ENCODE data around the gene KCTD21.
"Not testable (repeated sequence)": the region's sequence is repeated elsewhere in the genome, so short reads cannot be mapped to it uniquely, and the experiment has no call there.

Gene KCTD21

GRCh38 chr11:78179459-78180071 lies 8.9 kb downstream of the KCTD21 start:
- DNase-seq (no peak), ATAC-seq (no peak)
- no peak overlapping the region for H3K4me3 Mint-ChIP-seq
- peaks cover 17% of the 10 kb centered on the region for H3K36me3 Mint-ChIP-seq (ENCODE audit: low read depth)
- peaks cover 9% of the 10 kb centered on the region for H3K4me1 Mint-ChIP-seq
- peaks cover 7% of the 10 kb centered on the region for H3K9me3 Mint-ChIP-seq
- H3K27me3 Mint-ChIP-seq: no peaks in the 10 kb centered on the region
- H3K27ac Mint-ChIP-seq: no peak overlapping the region

- Mint-ChIP-seq H3K9me3 (peaks cover 7% of the 10 kb centered on the region), H3K27me3 (no peaks in the 10 kb centered on the region), H3K4me3 (no peak overlapping the region), H3K4me1 (peaks cover 9% of the 10 kb centered on the region), H3K36me3 (ENCODE audit: low read depth) (peaks cover 25% of the 10 kb centered on the region), H3K27ac (no peak overlapping the region)
- DNase-seq (no peak), ATAC-seq (no peak)
Measured at GRCh38 chr11:78177216-78177615, 11.2 kb downstream of the KCTD21 start.

GRCh38 chr11:78176605-78177141 lies 11.8 kb downstream of the KCTD21 start:
- Mint-ChIP-seq H3K27ac (no peak overlapping the region), H3K4me1 (peaks cover 9% of the 10 kb centered on the region), H3K27me3 (no peaks in the 10 kb centered on the region), H3K9me3 (peaks cover 7% of the 10 kb centered on the region), H3K4me3 (no peak overlapping the region), H3K36me3 (ENCODE audit: low read depth) (peaks cover 25% of the 10 kb centered on the region)
- ATAC-seq (no peak), DNase-seq (no peak)

- H3K9me3 Mint-ChIP-seq, ATAC-seq, DNase-seq, H3K4me1 Mint-ChIP-seq, H3K4me3 Mint-ChIP-seq, H3K27ac Mint-ChIP-seq, H3K27me3 Mint-ChIP-seq: not testable (repeated sequence)
- peaks cover 19% of the 10 kb centered on the region for H3K36me3 Mint-ChIP-seq (ENCODE audit: low read depth)
Measured at GRCh38 chr11:78175862-78176261, 12.6 kb downstream of the KCTD21 start.

GRCh38 chr11:78171951-78172350 lies 16.5 kb downstream of the KCTD21 start:
- Mint-ChIP-seq H3K27me3 (no peaks in the 10 kb centered on the region), H3K36me3 (ENCODE audit: low read depth) (peaks cover 11% of the 10 kb centered on the region), H3K9me3 (no peaks in the 10 kb centered on the region), H3K27ac (no peak overlapping the region), H3K4me1 (no peaks in the 10 kb centered on the region), H3K4me3 (no peak overlapping the region)
- no peak for ATAC-seq
- DNase-seq: no peak

GRCh38 chr11:78170874-78171549 lies 17.4 kb downstream of the KCTD21 start:
- H3K9me3 Mint-ChIP-seq: no peaks in the 10 kb centered on the region
- peaks cover 8% of the 10 kb centered on the region for H3K36me3 Mint-ChIP-seq (ENCODE audit: low read depth)
- H3K27me3 Mint-ChIP-seq: no peaks in the 10 kb centered on the region
- no peaks in the 10 kb centered on the region for H3K4me1 Mint-ChIP-seq
- no peak for ATAC-seq
- no peak overlapping the region for H3K27ac Mint-ChIP-seq
- no peak for DNase-seq
- H3K4me3 Mint-ChIP-seq: no peak overlapping the region

- H3K27me3 Mint-ChIP-seq: no peaks in the 10 kb centered on the region
- DNase-seq (no peak), ATAC-seq (no peak)
- no peak overlapping the region for H3K4me3 Mint-ChIP-seq
- no peaks in the 10 kb centered on the region for H3K4me1 Mint-ChIP-seq
- no peaks in the 10 kb centered on the region for H3K9me3 Mint-ChIP-seq
- peaks cover 8% of the 10 kb centered on the region for H3K36me3 Mint-ChIP-seq (ENCODE audit: low read depth)
- H3K27ac Mint-ChIP-seq: no peak overlapping the region
Measured at GRCh38 chr11:78170413-78170812, 18.0 kb downstream of the KCTD21 start.

- Mint-ChIP-seq H3K27me3 (no peaks in the 10 kb centered on the region), H3K4me1 (no peaks in the 10 kb centered on the region), H3K36me3 (ENCODE audit: low read depth) (peaks cover 7% of the 10 kb centered on the region), H3K27ac (no peak overlapping the region), H3K9me3 (no peaks in the 10 kb centered on the region), H3K4me3 (no peak overlapping the region)
- DNase-seq (no peak), ATAC-seq (no peak)
Measured at GRCh38 chr11:78168539-78169477, 19.6 kb downstream of the KCTD21 start.

- H3K4me3 Mint-ChIP-seq: no peak overlapping the region
- H3K36me3 Mint-ChIP-seq (ENCODE audit: low read depth): no peaks in the 10 kb centered on the region
- H3K4me1 Mint-ChIP-seq: no peaks in the 10 kb centered on the region
- no peak overlapping the region for H3K27ac Mint-ChIP-seq
- H3K27me3 Mint-ChIP-seq: no peaks in the 10 kb centered on the region
- DNase-seq (no peak), ATAC-seq (no peak)
- no peaks in the 10 kb centered on the region for H3K9me3 Mint-ChIP-seq
Measured at GRCh38 chr11:78166855-78167469, 21.5 kb downstream of the KCTD21 start.

- Mint-ChIP-seq H3K9me3 (no peaks in the 10 kb centered on the region), H3K27ac (no peak overlapping the region), H3K27me3 (no peaks in the 10 kb centered on the region), H3K4me1 (no peaks in the 10 kb centered on the region), H3K36me3 (ENCODE audit: low read depth) (no peaks in the 10 kb centered on the region), H3K4me3 (no peak overlapping the region)
- DNase-seq (no peak), ATAC-seq (no peak)
Measured at GRCh38 chr11:78164471-78164870, 24.0 kb downstream of the KCTD21 start.

- no peaks in the 10 kb centered on the region for H3K9me3 Mint-ChIP-seq
Measured at GRCh38 chr11:78163828-78164227, 24.6 kb downstream of the KCTD21 start.

GRCh38 chr11:78161962-78162371 lies 26.5 kb downstream of the KCTD21 start:
- Mint-ChIP-seq H3K27ac (no peak overlapping the region), H3K4me3 (no peak overlapping the region), H3K4me1 (no peaks in the 10 kb centered on the region), H3K27me3 (no peaks in the 10 kb centered on the region), H3K9me3 (no peaks in the 10 kb centered on the region), H3K36me3 (ENCODE audit: low read depth) (no peaks in the 10 kb centered on the region)
- ATAC-seq (no peak), DNase-seq (no peak)

More at GRCh38 chr11:78163828-78164227, 24.6 kb downstream of the KCTD21 start:
- no peaks in the 10 kb centered on the region for H3K36me3 Mint-ChIP-seq (ENCODE audit: low read depth)
- no peak overlapping the region for H3K27ac Mint-ChIP-seq
- H3K27me3 Mint-ChIP-seq: no peaks in the 10 kb centered on the region
- no peaks in the 10 kb centered on the region for H3K4me1 Mint-ChIP-seq
- no peak for ATAC-seq
- no peak for DNase-seq
- H3K4me3 Mint-ChIP-seq: no peak overlapping the region

- no peak overlapping the region for H3K27ac Mint-ChIP-seq
- no peak for DNase-seq
- no peaks in the 10 kb centered on the region for H3K27me3 Mint-ChIP-seq
- no peaks in the 10 kb centered on the region for H3K36me3 Mint-ChIP-seq (ENCODE audit: low read depth)
- no peak for ATAC-seq
- no peak overlapping the region for H3K4me3 Mint-ChIP-seq
- H3K9me3 Mint-ChIP-seq: no peaks in the 10 kb centered on the region
- no peaks in the 10 kb centered on the region for H3K4me1 Mint-ChIP-seq
Measured at GRCh38 chr11:78161346-78161745, 27.1 kb downstream of the KCTD21 start.

- ATAC-seq: no peak
- Mint-ChIP-seq H3K27ac (no peak overlapping the region), H3K9me3 (no peaks in the 10 kb centered on the region), H3K27me3 (no peaks in the 10 kb centered on the region), H3K4me3 (no peak overlapping the region), H3K4me1 (no peaks in the 10 kb centered on the region), H3K36me3 (ENCODE audit: low read depth) (no peaks in the 10 kb centered on the region)
- DNase-seq: no peak
Measured at GRCh38 chr11:78160557-78160956, 27.9 kb downstream of the KCTD21 start.
